Cerebellar nuclear complex (tissue), 1 donor: ENCODE measurements around the gene RELN.

Experiments
- DNase-seq, 2 experiments: peaks; one replicate each; lab custom pipeline; 2025; lab: John Stamatoyannopoulos, UW

Gene RELN

DNA sequence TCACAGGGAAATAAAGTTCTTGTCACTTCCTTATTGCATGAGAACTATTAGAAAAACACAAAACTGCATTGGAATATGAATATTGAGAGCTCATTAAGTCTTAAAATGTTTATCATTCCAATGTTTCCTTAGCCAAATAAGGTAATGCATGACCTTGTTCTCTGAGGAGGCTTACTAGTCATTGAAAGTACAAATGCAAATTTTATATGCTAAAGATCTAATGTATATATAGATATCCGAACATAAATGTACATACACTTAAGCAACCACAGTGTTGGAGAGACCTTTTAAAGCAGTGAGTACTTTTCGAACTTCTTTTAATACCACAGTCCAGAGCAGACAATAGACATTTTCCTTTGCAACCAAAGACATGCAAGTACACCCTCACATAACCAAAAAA is 96.1 kb downstream of the RELN start:
- no peak for DNase-seq

DNA sequence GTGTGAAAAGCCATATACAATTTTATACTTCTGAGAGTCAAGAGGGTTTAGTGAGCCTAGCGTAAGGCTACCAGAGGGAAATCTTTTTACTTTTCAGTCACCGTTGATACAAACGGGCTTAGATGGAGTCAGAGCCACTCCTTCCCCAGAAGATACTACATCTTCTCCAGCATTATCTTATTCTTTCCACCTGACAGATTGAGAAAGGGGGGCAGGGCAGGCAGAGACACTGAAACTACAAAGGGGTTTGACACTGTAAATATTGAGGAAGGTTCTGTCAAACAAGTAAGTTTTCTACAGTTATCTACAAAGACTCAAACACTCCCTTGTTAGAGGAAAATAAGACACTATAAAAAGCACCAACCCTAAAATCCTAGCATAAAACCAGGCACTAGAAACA is 100.0 kb downstream of the RELN start:
- DNase-seq = no peak

DNA sequence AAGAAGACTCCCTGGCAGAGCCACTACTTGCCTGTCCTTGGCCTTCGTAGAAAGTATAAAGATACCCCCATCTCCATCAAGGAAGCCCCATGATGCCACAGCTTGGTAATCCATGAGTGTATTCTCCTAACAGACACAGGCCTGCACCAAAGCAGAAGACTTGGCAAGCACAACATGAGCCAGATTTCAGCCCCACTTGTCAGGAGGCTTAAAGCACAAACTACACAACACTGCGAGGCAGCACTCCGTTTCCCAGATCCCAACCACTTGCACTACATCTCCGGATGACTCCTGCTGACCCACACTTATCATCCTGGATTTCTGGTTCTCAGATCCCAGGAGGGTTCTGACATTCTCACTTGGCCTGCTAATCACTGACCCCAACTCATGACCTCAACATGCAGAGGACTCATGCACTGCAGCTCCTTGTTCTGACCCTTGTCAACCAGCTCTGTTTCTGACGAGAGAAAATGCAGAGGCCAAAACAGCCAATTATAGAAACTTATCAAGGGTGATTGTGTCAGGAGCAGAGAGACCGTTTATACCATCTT is 100.8 kb downstream of the RELN start:
- DNase-seq = no peak

DNA sequence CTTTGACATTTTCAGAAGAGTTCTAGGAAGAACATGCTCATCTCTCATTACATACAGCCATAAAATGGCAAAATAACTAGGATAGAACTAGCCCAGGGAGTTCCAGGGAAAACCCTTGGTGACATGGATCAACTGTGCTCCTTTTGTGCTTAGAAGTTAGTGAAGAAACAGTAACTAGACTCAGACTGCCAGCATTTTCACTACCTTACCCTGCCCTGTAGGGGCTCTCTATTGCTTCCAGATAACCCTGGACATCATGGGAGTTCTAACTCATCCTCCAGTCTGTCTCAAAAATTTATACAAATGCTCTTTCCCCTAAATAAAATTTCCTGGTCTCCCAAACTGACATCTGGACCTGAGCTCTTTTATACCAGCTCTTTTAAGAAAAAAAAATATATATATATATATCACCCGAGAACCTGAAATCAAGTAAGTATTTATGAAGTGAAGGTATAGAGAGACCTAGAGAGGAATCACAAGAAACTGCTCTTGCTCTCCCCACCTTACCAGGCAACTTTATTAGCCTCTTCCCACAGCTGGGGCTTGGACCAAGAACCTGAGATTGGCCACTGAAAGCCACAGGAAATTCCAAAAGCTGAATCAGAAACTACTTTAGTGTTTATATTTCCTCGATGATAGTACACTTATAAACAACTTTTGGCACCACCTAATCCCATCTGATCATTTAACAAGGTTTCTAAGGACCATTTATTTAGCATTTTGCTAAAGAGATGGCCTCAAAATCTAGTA is 101.4 kb downstream of the RELN start:
- DNase-seq = no peak

DNA sequence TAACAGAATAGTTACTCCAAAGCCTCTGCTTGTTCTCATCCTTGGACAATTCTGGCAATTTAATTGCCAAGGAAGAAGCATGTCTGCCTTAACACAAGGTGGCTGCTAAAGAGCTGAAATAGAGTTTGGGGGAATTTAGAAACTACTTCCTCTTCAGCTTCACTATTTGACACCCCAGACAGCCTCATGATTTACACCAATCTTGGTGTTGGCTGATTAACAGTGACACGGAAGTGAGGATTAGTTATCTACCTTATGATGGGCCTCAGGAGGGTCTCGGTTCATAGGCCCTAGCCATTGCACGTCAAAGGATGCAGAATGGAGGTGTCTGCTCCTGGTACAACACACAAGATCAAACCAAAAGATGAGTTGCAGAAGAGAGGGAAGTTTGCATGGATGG is 102.4 kb downstream of the RELN start:
- no peak for DNase-seq

DNA sequence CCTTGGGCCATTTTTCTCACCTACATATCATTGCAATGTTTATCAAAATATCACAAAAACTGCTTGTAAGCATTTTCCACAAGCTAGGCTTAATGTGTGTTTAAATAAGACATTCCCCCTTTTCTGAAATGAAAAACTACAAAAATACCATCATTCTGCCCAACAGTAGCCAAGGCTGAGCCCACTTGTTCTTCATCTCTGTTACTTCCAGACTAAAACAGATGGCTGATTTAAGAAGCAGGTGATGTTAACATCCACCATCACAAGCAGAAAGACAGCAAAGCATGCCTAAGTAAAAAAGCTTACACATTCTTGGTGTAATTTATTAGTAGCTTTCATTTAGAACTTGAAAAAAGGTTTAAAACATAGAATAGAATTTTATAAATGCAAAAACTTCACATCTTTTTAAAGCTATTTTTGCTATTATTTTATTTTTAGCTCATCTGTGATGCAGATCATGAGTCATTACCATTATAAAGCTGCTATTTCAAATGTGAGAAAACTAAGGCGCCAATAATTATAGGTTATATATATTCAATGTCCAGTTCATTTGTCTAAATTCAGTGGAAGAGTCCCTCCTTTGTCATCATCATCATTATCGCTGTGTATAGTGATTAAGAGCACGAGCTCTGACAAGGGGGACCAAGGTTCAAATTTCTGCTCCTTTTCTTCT is 109.4 kb downstream of the RELN start:
- DNase-seq = no peak

DNA sequence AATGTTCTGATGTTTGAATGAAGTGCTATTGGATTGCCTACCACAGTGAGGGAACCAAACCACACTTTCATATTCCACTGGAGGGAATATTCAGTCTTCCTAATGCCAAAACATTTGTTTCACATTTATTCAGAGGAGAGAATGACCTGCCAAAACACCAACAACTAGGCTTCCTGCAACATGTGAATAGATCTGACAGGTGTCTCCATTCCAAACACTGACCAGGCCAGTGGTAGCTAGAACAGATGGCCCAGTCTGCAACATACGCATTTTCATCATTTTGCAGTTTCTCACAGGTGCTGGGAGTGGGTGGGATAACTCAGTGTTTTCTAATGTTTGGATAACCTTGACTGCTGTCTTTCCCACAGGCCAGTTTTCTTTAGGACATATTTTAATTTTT is 110.0 kb downstream of the RELN start:
- peak; percentile 43 to 92 for DNase-seq

DNA sequence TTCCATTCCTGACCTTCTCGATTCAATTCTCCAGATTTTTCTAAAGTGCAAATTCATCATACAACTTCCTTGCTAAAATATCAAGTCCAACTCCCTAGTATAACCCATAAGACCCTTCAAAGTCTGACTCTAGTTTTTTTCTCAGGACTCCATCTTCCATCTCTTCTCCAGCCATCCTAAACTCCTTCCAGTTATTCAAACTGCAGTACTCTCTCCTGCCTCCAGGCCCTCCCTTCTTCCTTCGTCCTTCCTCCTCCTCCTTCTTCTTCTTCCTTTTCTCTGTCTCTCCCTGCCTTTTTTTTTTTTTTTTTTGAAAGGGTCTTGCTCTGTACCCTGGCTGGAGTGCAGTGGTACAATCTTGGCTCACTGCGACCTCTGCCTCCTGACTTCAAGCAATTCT is 111.9 kb downstream of the RELN start:
- no peak for DNase-seq

DNA sequence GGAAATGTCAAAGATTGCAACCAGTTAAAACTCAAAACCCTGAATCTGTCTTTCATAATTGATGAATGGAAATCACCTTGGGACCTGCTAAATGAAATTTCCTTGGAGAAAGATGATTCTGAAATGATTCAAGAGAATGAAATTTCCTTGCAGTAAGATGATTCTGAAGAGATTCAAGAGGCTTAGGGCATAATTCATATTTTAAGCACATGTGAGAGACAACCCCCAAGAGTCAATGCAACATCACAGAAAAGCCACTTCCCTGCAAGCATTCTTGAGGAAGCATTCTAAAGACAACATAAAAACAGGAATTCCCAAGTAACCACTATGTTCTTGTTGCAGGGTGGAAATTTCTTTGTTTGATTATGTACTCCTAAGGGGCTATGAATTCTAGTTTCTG is 113.7 kb downstream of the RELN start:
- no peak for DNase-seq

DNA sequence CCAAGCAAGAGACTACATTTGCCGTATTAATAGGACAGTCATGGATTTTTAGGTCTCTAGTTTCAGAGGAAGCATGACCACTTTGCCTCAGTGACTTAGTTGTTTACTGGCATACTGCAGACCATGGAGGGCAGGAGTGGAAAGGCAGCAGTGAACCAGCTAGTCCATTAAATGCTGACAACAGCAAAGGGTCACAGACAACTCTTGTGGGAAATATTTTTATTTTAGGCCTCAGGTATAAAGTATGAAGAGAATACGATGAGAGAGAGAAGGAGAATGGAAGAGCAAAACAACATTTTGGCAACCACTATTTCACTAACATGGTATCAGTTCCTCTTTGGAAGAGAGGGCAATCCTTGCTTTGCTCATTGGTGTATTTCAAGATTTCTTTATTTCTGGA is 118.0 kb downstream of the RELN start:
- no peak for DNase-seq

DNA sequence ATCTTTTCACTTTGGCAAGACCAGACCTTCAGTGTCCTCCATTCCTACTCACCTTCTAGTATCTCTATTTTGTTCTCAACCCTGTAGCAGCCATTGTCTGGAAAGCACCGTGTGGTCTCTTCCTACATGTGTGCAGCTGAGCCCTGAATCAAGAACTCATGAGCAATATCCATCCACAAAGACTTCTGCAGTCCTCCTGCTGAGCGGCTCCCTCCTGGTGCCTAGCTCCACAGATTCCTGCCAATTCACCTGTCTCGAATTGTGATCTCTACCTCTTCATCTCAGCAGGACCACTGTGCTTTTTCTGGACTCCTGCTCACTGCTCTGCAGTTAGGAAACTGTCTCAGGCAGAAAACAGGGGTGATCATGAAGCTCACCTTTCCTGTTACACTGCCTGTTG is 118.8 kb downstream of the RELN start:
- no peak for DNase-seq

DNA sequence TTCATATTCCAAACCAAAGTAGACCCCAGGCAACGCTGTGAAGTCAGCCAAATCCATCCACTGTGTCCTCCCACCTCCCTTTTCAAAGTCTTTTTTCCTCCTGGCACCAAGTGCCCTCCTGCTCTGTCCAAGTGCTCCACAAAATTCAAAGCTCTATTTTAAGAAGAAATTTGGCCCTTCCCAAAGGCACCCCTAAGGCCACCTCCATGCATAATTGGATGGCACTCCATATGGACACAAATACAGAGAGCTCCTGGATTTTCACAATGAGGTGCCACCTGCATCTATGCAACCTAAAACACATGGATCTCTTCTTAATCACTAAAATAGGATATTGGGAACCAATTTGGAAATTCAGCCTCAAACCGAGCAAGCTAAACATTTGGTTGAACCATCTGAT is 121.6 kb downstream of the RELN start:
- DNase-seq = no peak

DNA sequence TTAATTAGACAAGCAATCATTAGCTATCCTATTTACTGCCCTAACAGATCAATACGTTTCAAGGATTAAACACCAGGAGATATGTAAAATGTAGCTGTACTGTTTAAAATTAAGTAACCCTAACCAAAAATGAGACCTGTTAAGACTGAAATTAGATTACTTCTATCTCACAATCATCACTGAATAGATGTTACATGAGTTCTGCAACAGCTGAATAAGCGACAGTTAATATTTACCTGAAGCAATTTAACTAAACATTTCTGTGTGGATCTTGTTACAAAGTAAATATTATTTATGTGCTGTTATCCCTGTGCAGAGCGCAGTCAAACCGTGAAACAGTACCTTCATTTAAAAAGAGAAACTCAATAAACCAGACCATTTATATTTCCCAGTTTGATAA is 122.5 kb downstream of the RELN start:
- DNase-seq = no peak

DNA sequence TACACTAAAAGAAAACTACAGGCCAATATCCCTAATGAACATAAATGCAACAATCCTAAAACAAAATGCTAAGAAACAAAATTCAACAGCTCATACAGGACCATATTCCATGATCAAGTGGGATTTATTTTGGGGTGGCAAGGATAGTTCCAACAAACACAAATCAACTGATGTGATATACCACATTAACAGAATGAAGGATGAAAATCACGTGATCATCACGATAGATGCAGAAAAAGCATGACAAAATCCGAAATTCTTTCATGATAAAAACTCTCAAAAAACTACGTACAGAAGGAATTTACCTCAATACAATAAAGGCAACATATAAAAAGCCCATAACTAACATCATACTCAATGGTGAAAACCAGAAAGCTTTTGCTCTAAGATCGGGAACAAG is 124.0 kb downstream of the RELN start:
- DNase-seq = no peak

DNA sequence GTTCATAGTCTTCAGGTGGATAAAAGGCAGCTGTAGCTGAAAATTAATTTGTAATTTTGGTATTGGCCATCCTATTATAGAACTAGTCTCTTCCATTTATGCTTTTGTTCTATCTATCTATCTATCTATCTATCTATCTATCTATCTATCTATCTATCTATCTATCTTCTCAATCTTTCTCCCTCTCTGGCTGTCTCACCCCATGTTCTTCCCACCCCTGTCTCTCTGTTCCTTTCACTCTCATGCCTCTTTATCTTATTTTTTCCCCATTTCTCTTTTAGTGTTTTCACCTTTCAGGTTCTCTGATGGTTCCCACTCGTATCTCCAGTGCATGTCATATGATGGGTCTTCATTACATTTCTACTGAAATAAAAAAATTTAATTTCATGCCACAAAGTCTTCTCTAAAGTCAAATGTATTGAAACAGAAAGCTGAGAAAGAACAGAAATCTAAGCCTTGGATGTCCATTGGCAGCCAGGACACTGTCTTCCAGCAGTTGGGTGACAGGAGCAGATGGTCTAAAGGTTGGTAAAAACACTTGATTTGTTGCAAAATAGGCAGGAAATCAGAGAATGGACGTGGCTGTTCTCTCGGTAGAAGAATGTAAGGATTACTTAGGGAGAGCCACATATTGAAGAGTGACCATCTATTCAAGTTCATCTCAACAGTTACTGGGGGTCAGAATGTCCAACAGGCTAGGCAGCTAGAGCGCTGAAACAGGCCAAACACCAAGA is 127.0 kb downstream of the RELN start:
- peak in 1 of 2 experiments; percentile 32 for DNase-seq

DNA sequence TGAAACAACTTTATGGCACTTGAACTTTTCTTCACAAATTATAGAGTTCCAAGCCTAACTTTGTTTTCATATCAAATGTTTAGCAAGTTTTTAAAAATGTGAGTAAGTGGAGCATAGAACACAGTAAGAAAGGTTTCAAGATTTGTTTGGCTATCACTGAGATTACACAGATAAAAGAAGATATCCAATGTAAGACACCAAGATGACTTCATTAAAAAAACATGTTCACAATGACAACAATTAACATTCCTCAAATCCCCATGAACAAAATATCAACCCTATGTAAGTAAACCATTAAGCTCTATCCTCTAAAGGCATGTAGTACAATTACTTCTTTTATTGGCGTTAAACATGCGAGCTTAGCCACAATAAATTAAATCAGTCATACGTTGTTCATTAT is 129.7 kb downstream of the RELN start:
- no peak for DNase-seq

DNA sequence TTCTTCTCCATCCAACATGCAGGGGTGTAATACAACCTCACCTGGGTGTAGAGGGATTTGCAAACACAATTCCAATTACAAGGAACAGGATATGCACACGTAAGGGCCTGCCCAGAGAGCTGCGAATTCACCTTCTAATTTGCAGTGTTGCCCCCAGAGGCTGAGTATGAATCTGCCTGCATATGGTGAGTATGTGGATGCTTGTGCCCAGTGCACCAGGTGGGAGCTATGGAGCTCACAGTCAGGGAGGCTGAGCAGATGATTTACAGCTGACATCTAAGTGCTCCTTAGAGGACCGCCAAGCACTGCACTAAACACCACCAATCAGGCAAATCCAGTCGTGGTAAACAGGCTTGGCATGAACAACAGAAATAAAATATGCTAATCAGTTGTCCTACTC is 132.0 kb downstream of the RELN start:
- peak in 1 of 2 experiments; percentile 23 for DNase-seq

DNA sequence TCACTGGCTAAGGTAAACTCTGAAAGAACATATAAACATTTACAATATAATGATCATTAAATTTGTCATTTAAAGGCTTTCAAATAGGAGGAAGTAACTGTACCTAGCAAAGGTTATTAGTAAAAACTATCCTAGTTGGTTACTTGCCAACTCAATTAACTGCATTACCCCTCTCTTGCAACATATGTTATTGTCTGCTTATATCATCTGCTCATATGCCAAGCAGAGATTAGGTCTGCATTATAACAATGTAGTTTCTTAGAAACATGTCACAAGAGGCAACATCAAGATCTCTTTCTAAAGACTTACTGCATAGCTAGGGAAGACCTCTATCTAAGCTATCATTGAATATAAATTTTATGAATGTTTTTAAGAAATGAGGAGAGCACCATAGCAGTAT is 132.5 kb downstream of the RELN start:
- DNase-seq = no peak

DNA sequence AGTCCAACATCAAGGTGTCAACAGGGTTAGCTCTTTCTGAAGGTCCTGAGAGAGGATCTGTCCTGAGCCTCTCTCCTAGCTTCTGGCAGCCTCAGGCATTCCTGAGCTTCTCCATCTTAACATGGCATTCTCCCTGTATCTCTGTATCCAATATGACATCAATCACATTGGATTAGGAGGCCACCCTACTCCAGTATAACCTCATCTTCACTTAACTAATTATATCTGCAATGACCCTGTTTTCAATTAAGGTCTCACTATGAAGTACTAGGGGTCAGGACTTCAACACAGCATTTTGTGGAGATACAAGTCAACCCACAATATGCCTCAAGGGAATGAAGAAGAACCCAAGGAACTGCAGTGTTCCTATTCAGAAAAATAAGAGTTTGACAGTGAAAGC is 133.8 kb downstream of the RELN start:
- no peak for DNase-seq

DNA sequence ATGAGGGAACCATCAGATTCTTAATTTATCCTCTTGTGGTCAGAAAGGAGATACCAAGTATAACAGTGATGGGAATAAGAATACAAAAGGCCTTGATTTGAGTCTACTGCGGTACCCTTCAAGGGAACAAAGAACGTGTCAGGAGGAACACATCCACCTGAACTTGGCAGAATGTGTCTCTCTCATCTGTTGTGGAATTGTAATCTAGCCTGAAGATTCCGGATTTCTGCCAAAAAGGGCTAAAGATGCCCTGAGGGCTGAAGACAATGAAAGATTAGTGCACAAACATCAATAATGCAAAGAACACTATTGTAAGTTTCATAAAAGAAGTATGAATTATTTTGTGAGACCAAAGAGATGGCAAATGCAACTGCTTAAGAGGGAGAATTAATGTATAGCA is 134.8 kb downstream of the RELN start:
- DNase-seq = no peak

DNA sequence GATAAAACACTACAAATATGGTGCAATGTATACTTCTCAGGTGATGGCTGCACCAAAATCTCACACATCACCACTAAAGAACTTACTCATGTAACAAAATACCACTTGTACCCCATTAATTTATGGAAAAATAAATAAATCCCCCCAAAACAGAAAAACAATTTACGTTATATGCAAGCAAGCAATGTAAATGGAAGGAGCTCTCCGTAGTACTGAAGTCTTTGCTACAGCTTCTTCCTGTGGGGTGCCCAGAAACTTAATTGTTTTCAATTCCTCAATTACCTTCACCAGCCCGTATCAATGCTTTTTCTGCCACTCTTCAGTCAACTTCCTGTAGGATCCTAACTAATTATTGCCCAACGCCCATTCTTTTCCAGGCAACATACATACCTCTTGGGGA is 138.1 kb downstream of the RELN start:
- no peak for DNase-seq

DNA sequence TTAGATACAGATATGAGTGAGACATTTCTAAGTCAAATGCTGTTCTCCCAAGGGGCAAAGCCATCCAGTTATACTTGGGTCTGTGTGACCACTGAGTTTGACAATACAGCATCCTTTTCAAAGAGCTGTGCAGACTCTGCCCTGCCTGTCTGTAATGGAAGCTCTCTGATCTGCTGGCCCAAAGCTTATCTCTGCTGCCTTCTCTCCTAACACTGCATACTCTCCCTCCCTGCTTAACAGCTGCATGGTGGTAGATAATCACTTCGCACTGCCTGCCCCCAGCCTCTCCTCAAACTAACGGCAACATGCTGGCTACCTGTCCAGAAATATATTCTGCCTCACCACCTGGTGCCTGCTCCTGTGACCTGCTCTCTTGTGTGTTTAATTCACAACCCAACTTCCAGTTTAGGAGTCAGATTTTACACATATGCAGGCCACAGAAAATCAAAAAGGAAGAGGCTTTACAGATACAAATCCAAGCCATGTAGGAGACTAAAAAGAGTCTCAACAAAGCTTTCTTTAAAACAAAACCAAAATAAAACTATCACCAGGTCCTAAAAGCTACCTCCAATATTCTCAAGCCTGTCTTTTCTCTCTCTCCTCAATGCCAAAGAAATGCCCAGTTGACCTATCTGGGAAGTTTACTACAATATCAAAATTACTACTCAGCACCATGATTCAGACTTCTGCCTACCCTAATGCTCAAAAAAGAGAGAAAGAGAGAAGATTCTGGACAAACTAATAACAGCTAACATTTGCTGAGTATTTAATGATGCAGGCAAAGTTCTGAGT is 145.6 kb downstream of the RELN start:
- no peak for DNase-seq
